ENCODE data around the gene DLGAP4. TPM values are rescaled to one million over a fixed set of nuclear protein-coding genes. Genes with fewer than 3 reads are reported as not detected.
A peak's percentile ranks its signal among the peaks of the same experiment; 100 is the strongest.

Gene DLGAP4
- total and polyA plus RNA-seq, 9 of the 15 experiments (the other 6 are each of a cell fraction or from before 2014, with no cell fraction given), result 0.31 to 34.1 (median 4.5) TPM

- TF ChIP-seq, protein P1, sequence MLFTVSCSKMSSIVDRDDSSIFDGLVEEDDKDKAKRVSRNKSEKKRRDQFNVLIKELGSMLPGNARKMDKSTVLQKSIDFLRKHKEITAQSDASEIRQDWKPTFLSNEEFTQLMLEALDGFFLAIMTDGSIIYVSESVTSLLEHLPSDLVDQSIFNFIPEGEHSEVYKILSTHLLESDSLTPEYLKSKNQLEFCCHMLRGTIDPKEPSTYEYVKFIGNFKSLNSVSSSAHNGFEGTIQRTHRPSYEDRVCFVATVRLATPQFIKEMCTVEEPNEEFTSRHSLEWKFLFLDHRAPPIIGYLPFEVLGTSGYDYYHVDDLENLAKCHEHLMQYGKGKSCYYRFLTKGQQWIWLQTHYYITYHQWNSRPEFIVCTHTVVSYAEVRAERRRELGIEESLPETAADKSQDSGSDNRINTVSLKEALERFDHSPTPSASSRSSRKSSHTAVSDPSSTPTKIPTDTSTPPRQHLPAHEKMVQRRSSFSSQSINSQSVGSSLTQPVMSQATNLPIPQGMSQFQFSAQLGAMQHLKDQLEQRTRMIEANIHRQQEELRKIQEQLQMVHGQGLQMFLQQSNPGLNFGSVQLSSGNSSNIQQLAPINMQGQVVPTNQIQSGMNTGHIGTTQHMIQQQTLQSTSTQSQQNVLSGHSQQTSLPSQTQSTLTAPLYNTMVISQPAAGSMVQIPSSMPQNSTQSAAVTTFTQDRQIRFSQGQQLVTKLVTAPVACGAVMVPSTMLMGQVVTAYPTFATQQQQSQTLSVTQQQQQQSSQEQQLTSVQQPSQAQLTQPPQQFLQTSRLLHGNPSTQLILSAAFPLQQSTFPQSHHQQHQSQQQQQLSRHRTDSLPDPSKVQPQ (CRISPR knock-in tag; IDR thresholded peaks at IDR 0.05; ENCODE audit: borderline replicate concordance), result no peak
- no peak for TF ChIP-seq GABPB2 (CRISPR knock-in tag; conservative IDR thresholded peaks at IDR 0.05)
- no peak for TF ChIP-seq USF1 (CRISPR knock-in tag; IDR thresholded peaks at IDR 0.05)
- TF ChIP-seq, protein P2, sequence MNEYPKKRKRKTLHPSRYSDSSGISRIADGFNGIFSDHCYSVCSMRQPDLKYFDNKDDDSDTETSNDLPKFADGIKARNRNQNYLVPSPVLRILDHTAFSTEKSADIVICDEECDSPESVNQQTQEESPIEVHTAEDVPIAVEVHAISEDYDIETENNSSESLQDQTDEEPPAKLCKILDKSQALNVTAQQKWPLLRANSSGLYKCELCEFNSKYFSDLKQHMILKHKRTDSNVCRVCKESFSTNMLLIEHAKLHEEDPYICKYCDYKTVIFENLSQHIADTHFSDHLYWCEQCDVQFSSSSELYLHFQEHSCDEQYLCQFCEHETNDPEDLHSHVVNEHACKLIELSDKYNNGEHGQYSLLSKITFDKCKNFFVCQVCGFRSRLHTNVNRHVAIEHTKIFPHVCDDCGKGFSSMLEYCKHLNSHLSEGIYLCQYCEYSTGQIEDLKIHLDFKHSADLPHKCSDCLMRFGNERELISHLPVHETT (CRISPR knock-in tag; conservative IDR thresholded peaks at IDR 0.05 in 1 of 2, IDR thresholded peaks at IDR 0.05 in 1 of 2), result peak in 1 of 2 experiments; percentile 98; a peak in 2 of 4 replicates
- no peak for TF ChIP-seq ZNF408 (CRISPR knock-in tag; IDR thresholded peaks at IDR 0.05; ENCODE audit: low read depth)
- TF ChIP-seq THRAP3 (IDR thresholded peaks at IDR 0.05; ENCODE audit: borderline replicate concordance), result no peak
- TF ChIP-seq ZNF274 (IDR thresholded peaks at IDR 0.05; ENCODE audit: borderline replicate concordance, low read depth, low read length), result no peak
- peak in 1 of 2 experiments; percentile 67; a peak in 2 of 4 replicates for TF ChIP-seq SRF (CRISPR knock-in tag; IDR thresholded peaks at IDR 0.05)
- TF ChIP-seq FOXA3 (CRISPR knock-in tag; conservative IDR thresholded peaks at IDR 0.05 in 1 of 2, IDR thresholded peaks at IDR 0.05 in 1 of 2), result peak in 1 of 2 experiments; percentile 73; a peak in 2 of 4 replicates
- peak; percentile 52 for TF ChIP-seq SMAD1 (IDR thresholded peaks at IDR 0.05; ENCODE audit: low read depth, low read length, partially characterized antibody)
- no peak for TF ChIP-seq NFE2L1 (tag; IDR thresholded peaks at IDR 0.05; ENCODE audit: borderline replicate concordance, low read depth)
- no peak; the same call in 1 of the 2 replicates for TF ChIP-seq ZNF668 (CRISPR knock-in tag; IDR thresholded peaks at IDR 0.05)
- TF ChIP-seq SRSF7 (optimal IDR thresholded peaks at IDR 0.05; ENCODE audit: low read depth, low read length), result no peak
- TF ChIP-seq TAL1 (IDR thresholded peaks at IDR 0.05), result no peak
- TF ChIP-seq, protein P3, sequence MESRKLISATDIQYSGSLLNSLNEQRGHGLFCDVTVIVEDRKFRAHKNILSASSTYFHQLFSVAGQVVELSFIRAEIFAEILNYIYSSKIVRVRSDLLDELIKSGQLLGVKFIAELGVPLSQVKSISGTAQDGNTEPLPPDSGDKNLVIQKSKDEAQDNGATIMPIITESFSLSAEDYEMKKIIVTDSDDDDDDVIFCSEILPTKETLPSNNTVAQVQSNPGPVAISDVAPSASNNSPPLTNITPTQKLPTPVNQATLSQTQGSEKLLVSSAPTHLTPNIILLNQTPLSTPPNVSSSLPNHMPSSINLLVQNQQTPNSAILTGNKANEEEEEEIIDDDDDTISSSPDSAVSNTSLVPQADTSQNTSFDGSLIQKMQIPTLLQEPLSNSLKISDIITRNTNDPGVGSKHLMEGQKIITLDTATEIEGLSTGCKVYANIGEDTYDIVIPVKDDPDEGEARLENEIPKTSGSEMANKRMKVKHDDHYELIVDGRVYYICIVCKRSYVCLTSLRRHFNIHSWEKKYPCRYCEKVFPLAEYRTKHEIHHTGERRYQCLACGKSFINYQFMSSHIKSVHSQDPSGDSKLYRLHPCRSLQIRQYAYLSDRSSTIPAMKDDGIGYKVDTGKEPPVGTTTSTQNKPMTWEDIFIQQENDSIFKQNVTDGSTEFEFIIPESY (CRISPR knock-in tag; IDR thresholded peaks at IDR 0.05), result peak; percentile 90
- no peak for TF ChIP-seq FIP1L1 (IDR thresholded peaks at IDR 0.05; ENCODE audit: low read depth, low read length, poor library complexity, severe bottlenecking)
- no peak for TF ChIP-seq TAF1 (IDR thresholded peaks at IDR 0.05; ENCODE audit: control insufficient read depth, extremely low read depth, insufficient read depth, low read length, severe bottlenecking)
Observed at GRCh38 chr20:36460648-36461599, 154.8 kb downstream of the DLGAP4 start (continued).

All from K562 (cell line).